Measurements from ENCODE around the gene EPHA3.

The EPHA3 gene

DNA sequence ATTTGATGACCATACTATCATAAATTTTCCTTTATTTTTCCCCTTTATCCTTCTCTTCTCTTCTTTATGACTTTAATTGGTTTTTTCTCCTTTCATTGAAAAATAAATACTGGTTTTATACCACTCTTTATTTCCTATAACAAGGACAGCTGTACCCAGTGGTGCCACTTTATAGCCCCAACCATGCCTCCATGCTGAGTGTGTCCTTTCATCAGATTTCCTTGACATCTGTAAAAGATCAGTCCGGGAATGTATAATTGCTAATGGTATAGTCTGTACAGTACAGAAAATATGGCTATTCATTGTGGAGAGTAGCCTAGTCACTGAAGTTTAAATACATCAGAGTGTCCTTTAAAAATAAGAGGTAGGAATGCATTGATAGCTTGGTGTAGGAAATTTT is 74.6 kb downstream of the EPHA3 start:
- H3K36me3 ChIP-seq (ENCODE audit: low read depth), result no peaks in the 10 kb centered on the region
- no peak for ATAC-seq (ENCODE audit: low read depth)

DNA sequence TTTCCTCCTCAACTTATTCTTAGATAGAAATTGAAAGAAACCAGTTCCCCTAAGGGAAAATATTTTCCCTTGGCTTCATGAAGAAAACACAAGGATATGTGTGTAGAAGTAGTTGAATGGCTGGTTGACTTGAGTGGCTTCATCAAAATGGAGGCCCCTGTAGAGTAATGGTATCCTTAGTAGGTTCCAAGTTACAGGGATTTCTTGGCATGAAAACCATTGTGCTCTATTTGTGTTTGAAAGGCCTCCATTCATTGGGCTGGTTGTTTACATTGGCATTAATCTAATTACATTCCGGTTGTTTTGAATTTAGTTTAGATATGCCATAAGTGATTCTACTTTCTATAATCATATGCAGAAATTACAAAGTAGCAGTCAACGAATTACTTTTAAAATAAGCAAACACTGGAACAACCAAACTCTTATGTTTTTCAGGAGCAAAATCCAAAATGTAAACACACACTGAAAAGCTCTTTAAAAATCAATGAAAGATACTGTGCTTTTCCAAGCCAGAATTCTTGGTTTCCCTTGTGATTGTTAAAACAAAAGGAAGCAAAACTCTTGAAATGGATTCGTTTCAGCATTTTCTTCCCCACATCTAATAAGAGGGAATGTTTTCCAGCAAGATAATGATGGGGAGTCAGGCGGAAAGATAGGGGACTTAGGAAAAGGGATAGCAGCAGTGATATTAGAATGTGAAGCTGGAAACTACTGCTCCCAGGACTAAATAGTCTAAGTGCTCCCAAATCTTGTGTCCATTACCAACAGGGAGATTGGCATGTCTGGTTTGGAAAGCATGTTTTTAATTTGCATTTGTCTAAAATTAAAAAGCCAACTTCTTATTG is 77.0 kb downstream of the EPHA3 start:
- DNase-seq (ENCODE audit: low spot score) (no peak), ATAC-seq (ENCODE audit: low read depth) (no peak)
- peaks cover 13% of the 10 kb centered on the region for H3K4me1 ChIP-seq (ENCODE audit: insufficient read depth, poor library complexity, severe bottlenecking)
- no peak overlapping the region for H3K4me3 ChIP-seq (ENCODE audit: severe bottlenecking)
- no peaks in the 10 kb centered on the region for H3K9me3 ChIP-seq (ENCODE audit: severe bottlenecking)
- H3K36me3 ChIP-seq (ENCODE audit: low read depth), result no peaks in the 10 kb centered on the region
- no peak overlapping the region for H3K27ac ChIP-seq (ENCODE audit: poor library complexity, severe bottlenecking)
- no peaks in the 10 kb centered on the region for H3K27me3 ChIP-seq (ENCODE audit: insufficient read depth, poor library complexity, severe bottlenecking)
- TF ChIP-seq, protein P1, sequence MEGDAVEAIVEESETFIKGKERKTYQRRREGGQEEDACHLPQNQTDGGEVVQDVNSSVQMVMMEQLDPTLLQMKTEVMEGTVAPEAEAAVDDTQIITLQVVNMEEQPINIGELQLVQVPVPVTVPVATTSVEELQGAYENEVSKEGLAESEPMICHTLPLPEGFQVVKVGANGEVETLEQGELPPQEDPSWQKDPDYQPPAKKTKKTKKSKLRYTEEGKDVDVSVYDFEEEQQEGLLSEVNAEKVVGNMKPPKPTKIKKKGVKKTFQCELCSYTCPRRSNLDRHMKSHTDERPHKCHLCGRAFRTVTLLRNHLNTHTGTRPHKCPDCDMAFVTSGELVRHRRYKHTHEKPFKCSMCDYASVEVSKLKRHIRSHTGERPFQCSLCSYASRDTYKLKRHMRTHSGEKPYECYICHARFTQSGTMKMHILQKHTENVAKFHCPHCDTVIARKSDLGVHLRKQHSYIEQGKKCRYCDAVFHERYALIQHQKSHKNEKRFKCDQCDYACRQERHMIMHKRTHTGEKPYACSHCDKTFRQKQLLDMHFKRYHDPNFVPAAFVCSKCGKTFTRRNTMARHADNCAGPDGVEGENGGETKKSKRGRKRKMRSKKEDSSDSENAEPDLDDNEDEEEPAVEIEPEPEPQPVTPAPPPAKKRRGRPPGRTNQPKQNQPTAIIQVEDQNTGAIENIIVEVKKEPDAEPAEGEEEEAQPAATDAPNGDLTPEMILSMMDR (IDR thresholded peaks at IDR 0.05; ENCODE audit: poor library complexity, severe bottlenecking), result no peak

More for the DNA sequence above, 74.6 kb downstream of the EPHA3 start:
- Histone ChIP-seq H3K4me1 (ENCODE audit: insufficient read depth, poor library complexity, severe bottlenecking) (peaks cover 17% of the 10 kb centered on the region), H3K4me3 (ENCODE audit: severe bottlenecking) (no peak overlapping the region), H3K27ac (ENCODE audit: poor library complexity, severe bottlenecking) (no peak overlapping the region), H3K9me3 (ENCODE audit: severe bottlenecking) (no peaks in the 10 kb centered on the region), H3K27me3 (ENCODE audit: insufficient read depth, poor library complexity, severe bottlenecking) (no peaks in the 10 kb centered on the region)
- TF ChIP-seq, protein P1 (IDR thresholded peaks at IDR 0.05; ENCODE audit: poor library complexity, severe bottlenecking), result no peak
- DNase-seq (ENCODE audit: low spot score), result no peak

DNA sequence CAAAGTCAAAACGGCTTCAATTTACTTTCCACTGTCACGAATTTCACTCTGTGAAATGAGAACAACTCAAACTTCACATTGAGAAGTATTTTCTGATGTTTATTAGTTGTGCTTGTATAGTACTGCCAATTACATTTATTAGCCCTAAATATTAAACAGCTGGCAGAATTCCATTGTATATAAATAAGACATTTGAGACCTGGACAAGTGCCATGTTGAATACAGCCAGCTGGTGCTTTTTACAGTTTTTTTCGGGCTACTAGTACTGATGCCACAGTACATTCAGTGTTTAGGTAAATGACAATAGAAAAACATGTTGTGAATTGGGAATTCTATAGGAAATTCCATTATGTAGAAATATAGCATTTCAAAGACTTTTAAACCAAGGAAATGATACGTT is 79.0 kb downstream of the EPHA3 start:
- Histone ChIP-seq H3K4me1 (ENCODE audit: insufficient read depth, poor library complexity, severe bottlenecking) (no peaks in the 10 kb centered on the region), H3K4me3 (ENCODE audit: severe bottlenecking) (no peak overlapping the region), H3K9me3 (ENCODE audit: severe bottlenecking) (no peaks in the 10 kb centered on the region), H3K27ac (ENCODE audit: poor library complexity, severe bottlenecking) (no peak overlapping the region), H3K27me3 (ENCODE audit: insufficient read depth, poor library complexity, severe bottlenecking) (no peaks in the 10 kb centered on the region), H3K36me3 (ENCODE audit: low read depth) (no peaks in the 10 kb centered on the region)
- DNase-seq (ENCODE audit: low spot score), result no peak
- TF ChIP-seq, protein P1 (IDR thresholded peaks at IDR 0.05; ENCODE audit: poor library complexity, severe bottlenecking), result no peak
- ATAC-seq (ENCODE audit: low read depth), result no peak

DNA sequence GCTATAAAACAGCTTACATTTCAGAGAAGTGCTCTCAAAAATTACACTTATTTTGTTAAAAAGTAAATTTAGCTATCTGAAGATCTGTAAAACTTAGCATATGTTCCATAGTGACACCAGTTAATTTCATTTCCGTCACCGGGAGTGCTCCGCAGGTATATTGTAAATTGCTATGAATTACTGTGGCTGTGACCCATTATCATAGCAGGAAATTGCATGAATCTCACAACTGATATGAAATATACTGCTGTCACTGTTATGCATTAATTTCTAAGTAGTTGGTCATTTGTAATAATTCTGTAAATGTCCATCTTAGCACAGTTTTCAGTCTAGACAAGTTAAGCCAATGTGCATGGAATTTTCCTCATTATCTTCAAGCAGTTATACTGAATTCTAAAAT is 91.2 kb downstream of the EPHA3 start:
- no peak overlapping the region for H3K27ac ChIP-seq (ENCODE audit: poor library complexity, severe bottlenecking)
- ATAC-seq (ENCODE audit: low read depth), result no peak
- DNase-seq (ENCODE audit: low spot score), result no peak
- no peak overlapping the region for H3K4me3 ChIP-seq (ENCODE audit: severe bottlenecking)
- H3K27me3 ChIP-seq (ENCODE audit: insufficient read depth, poor library complexity, severe bottlenecking), result no peaks in the 10 kb centered on the region
- no peaks in the 10 kb centered on the region for H3K4me1 ChIP-seq (ENCODE audit: insufficient read depth, poor library complexity, severe bottlenecking)
- TF ChIP-seq, protein P1 (IDR thresholded peaks at IDR 0.05; ENCODE audit: poor library complexity, severe bottlenecking), result no peak
- H3K36me3 ChIP-seq (ENCODE audit: low read depth), result no peaks in the 10 kb centered on the region
- no peaks in the 10 kb centered on the region for H3K9me3 ChIP-seq (ENCODE audit: severe bottlenecking)

DNA sequence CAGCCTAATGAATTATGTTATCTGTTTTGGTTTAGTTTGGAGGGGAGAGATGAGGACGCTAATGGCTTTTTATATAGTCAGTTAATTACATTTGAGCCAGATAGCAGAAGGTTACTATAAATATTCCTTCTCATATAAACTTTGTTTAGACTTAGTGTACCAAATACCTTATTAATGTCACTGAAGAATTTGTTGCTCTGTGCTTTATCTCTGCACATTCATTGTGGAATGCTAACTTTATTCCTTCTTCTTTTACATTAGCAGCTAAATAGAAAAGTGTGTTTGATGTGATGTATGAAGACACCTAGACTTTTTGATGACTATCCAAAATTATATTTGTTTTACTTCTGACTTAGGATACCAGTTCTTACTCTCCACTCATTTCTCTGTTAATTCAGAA is 105.2 kb downstream of the EPHA3 start:
- no peak for ATAC-seq (ENCODE audit: low read depth)

More for the DNA sequence above, 105.2 kb downstream of the EPHA3 start:
- Histone ChIP-seq H3K36me3 (ENCODE audit: low read depth) (no peaks in the 10 kb centered on the region), H3K27ac (ENCODE audit: poor library complexity, severe bottlenecking) (no peak overlapping the region), H3K4me3 (ENCODE audit: severe bottlenecking) (no peak overlapping the region), H3K27me3 (ENCODE audit: insufficient read depth, poor library complexity, severe bottlenecking) (no peaks in the 10 kb centered on the region), H3K4me1 (ENCODE audit: insufficient read depth, poor library complexity, severe bottlenecking) (no peaks in the 10 kb centered on the region), H3K9me3 (ENCODE audit: severe bottlenecking) (no peaks in the 10 kb centered on the region)
- no peak for DNase-seq (ENCODE audit: low spot score)
- TF ChIP-seq, protein P1 (IDR thresholded peaks at IDR 0.05; ENCODE audit: poor library complexity, severe bottlenecking), result no peak
